GM19455 (cell line): Measurements from ENCODE around the gene UTP14C.
"Not testable (repeated sequence)": the region's sequence is repeated elsewhere in the genome, so short reads cannot be mapped to it uniquely, and the experiment has no call there.

Source experiments
- ATAC-seq: cut with Tn5 transposase; IDR thresholded peaks from one replicate; pipeline ENCODE4 v1.9.1; 2021; ENCODE audit not compliant: unreplicated experiment

UTP14C gene, protein sequence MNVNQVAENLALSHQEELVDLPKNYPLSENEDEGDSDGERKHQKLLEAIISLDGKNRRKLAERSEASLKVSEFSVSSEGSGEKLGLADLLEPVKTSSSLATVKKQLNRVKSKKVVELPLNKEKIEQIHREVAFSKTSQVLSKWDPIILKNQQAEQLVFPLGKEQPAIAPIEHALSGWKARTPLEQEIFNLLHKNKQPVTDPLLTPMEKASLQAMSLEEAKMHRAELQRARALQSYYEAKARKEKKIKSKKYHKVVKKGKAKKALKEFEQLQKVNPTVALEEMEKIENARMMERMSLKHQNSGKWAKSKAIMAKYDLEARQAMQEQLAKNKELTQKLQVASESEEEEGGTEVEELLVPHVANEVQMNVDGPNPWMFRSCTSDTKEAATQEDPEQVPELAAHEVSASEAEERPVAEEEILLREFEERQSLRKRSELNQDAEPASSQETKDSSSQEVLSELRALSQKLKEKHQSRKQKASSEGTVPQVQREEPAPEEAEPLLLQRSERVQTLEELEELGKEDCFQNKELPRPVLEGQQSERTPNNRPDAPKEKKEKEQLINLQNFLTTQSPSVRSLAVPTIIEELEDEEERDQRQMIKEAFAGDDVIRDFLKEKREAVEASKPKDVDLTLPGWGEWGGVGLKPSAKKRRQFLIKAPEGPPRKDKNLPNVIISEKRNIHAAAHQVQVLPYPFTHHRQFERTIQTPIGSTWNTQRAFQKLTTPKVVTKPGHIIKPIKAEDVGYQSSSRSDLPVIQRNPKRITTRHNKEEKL

DNA sequence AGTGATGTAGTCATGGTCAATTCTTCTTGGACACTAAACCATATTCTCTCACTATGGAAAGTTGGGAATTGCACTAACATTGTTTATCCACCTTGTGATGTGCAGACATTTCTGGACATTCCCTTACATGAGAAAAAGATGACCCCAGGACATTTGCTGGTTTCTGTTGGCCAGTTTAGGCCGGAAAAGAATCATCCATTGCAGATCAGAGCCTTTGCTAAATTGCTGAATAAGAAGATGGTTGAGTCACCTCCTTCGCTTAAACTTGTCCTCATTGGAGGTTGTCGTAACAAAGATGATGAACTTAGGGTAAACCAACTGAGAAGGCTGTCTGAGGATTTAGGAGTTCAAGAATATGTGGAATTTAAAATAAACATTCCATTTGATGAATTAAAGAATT is at the start of gene UTP14C:
Gene UTP14C, plus strand, starts transcription at position 211 of the 400 bp plus-strand sequence. CDS start 4,114 bp downstream, outside the sequence.
- ATAC-seq: no peak

GRCh38 chr13:51976423-51976822 is 48.1 kb upstream of the UTP14C start:
- ATAC-seq: no peak

GRCh38 chr13:51976890-51977289 is 47.6 kb upstream of the UTP14C start:
- ATAC-seq: no peak

GRCh38 chr13:51977625-51978024 is 46.9 kb upstream of the UTP14C start:
- no peak for ATAC-seq

DNA sequence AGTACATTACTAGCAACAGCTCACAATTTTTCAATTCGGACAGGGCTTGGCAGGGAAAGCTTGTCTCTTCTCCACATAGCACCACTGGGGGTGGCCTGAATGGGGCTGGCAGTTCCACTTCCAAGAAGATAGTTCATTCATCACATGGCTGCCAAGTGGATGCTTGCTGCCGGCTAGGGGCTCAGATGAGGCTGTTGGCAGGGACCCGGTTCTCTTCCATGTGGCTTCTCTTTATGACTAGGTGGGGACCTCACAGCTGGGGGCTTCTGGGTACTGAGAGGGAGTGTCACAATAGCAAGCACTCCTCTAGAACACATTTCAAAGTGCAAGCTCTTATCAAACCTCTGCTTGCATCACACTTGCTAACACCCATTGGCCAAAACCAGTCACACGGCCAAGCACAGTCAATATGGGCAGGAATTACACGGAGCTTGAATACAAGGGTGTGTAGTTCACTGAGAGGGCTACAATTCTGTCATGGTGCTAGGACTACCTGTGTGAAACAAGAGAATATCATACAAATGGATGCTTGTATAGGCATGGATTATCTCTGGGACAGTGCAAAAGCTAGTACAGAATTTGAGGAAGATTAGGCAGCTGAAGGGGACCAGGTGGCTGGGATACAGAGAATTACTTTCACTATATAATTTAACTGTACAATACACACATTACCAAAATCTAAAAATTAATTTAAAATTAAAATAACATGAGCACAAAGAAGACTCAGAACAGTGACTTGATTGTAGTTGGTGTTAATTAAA is 45.5 kb upstream of the UTP14C start:
- no peak for ATAC-seq

DNA sequence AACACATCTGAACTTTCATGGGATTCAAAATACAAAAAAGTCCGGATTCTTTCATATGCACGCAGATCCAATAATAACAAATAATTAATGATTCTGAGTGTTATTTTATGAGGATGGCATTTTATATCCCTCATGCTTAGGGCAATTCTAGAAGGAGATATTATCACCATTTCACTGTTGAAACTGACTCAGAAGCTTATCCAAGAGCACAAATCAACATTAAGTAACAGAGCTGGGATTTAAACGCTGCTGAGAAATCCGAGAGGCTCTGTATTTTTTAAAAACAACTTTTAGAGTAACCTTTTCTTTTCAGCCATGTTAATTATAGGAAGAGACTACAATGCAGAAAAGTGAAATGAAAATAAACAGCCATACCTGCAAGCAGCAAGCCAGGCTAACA is 43.6 kb upstream of the UTP14C start:
- ATAC-seq: no peak

DNA sequence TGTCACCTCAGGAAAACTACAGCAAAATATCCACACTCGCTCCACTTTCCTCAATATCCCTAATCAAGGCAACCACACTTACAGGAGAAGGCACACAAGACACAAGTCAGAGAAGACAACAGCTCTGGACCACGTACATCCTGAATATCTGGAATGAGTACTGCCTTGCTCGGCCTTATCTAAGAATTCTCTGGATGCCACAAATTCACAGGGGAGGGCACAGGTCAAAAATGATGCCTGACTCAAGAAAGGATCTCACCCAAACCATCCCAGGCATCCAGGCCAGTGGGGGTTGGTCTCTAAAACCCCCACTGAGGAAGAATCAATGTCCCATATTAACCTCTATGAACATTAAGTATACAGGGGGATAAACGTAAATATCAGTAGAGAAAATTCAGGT is 43.1 kb upstream of the UTP14C start:
- ATAC-seq: no peak

DNA sequence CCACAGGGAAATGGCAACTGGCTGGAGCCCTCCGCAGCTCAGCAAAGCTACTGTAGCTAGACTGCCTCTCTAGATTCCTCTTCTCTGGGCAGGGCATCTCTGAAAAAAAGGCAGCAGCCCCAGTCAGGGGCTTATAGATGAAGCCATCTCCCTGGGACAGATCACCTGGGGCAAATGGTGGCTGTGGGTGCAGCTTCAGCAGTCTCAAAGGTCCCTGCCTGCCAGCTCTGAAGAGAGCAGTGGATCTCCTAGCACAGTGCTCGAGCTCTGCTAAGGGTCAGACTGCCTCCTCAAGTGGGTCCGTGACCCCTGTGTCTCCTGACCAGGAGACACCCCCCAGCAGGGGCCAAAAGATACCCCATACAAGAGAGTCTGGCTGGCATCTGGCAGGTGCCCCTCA is 41.2 kb upstream of the UTP14C start:
- not testable (repeated sequence) for ATAC-seq

DNA sequence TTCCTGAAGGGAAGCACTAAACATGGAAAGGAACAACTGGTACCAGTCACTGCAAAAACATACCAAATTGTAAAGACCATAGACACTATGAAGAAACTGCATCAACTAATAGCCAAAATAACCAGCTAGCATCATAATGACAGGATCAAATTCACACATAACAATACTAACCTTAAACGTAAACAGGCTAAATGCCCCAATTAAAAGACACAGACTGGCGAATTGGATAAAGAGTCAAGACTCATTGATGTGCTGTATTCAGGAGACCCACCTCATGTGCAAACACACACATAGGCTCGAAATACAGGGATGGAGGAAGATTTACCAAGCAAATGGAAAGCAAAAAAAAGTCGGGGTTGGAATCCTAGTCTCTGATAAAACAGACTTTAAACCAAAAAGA is 39.6 kb upstream of the UTP14C start:
- not testable (repeated sequence) for ATAC-seq

DNA sequence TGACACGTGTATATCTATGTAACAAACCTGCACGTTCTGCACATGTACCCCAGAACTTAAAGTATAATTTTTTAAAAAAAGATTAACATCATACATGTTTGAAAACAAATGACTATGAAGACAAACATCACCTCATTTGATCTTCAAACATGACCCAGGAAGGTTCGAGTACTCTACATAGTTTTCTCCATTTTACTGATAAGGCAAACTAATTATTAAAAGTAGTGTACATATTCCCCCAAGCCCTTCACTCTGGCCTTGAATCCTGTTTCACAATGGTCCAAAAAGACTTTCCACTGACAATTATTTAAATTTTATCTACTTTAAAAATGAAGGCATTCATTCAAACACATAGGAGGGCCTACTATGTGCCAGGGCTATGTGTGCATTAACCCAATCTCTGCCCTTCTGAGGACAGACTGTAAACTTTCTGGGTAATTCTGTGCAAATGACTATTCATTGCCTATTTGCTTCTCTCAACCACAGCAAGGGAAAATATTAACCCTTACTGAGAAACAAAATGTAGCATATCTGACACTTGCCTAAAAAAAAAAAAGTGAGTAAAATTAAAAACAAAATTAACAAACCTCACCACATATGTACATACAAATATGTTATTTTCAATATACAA is 35.4 kb upstream of the UTP14C start:
- no peak for ATAC-seq

- no peak for ATAC-seq
Measured at GRCh38 chr13:51993713-51994112, 30.8 kb upstream of the UTP14C start.

DNA sequence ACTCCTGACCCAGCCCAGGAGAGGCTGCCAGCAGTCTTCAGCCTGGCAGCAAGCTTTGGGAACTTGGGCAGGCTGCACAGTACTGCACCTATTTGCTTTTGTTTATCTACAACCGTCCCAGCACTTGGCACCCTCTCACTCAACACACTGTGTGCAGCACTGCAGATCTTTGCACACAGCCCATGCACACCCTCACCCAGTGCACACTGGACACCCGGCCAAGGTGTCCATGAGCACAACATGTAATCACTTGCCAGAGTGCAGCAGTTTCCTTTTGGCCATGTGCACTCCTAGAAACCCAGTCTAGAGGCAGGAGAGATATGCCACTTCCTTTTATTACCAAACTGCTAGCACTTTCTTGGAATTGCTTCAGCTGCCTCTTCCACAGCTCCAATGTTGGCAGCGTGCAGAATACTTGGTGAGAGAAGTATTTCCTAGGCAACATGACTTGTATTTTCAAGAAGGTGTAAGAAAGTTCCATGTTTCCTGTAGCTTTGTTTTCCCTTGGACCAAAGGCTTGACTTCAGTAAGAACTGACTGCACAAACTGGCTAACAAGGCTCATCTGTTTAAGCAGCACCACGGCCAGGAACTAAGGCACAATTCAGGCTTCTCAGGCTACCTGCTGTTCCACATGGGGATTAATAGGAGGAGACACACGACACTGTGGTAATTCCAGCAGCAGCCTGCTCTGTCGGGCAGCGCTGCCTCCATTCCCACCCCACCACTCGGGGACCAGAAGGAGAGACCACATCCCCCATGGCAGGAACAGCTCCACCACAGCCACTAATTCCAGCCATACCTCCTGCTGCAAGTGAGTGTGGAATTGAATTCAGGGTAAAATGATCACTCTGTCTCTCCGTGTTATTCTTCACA is 28.6 kb upstream of the UTP14C start:
- no peak for ATAC-seq

DNA sequence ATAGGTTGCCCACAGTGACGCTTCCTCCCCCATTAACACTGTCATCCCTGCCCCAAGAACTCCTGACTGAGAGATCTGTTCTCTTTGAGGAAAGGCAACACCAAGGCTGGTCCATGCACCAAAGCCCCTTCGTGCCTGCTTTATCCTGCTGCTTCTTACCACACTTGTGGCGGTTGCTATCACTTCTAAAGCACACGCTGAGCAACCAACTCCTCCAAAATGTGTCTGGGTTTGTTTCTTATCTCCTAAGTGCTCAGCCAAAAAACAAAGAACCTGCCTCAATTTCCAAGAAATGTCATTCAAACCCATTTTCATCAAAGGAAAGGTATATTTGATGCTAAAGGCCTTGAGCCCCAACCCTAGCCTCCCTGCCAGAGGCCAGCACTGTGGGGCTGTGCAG is 27.9 kb upstream of the UTP14C start:
- ATAC-seq: no peak

GRCh38 chr13:51997186-51997585 is 27.3 kb upstream of the UTP14C start:
- no peak for ATAC-seq

- ATAC-seq: no peak
Measured at GRCh38 chr13:51997641-51998330, 26.7 kb upstream of the UTP14C start.

GRCh38 chr13:51998723-51999509 is 25.6 kb upstream of the UTP14C start:
- no peak for ATAC-seq

- ATAC-seq: no peak
Measured at GRCh38 chr13:51999510-51999911, 25.0 kb upstream of the UTP14C start.

GRCh38 chr13:51999921-52000320 is 24.6 kb upstream of the UTP14C start:
- ATAC-seq: no peak
